DMS53 (cell line): ENCODE data around the gene ARHGAP28.
A peak's percentile ranks its signal among the peaks of the same experiment; 100 is the strongest.

ENCODE experiments used
- DNase-seq: peaks from one replicate; lab custom pipeline; 2025; lab: John Stamatoyannopoulos, UW

The ARHGAP28 gene

GRCh38 chr18:6733758-6734157 is 4.2 kb downstream of the ARHGAP28 start:
- DNase-seq, result no peak

DNA sequence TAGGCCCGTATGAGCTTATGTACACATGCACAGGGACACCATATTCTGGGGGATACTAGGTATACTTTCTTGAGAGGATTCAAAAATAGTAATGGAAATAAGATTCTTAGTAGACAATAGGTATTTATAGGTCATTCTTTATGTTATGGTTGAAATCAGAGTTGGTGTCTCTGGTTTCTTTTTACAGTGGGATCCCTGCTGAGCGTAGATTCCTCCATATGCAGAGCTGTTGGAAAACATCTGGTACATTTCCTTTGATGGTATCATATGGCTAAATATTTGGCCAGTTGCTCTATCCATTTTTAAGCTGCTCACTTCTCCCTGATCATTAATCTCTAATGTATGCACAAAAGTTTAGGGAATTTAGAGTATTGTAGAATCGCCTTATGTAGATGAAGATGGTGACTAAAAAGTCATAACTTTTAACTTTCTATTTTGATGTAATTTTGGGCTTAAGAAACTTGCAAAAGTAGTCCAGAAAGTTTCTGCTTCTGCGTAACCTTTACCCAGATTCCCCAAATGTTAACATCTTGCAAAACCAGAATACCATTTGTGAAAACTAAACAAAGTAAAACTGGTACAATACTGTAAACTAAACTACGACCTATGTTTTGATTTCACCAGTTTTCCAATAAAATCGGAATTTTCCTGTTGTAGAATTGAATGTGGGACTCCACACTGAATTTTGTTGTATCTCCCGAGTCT is 5.4 kb downstream of the ARHGAP28 start:
- DNase-seq, result no peak

DNA sequence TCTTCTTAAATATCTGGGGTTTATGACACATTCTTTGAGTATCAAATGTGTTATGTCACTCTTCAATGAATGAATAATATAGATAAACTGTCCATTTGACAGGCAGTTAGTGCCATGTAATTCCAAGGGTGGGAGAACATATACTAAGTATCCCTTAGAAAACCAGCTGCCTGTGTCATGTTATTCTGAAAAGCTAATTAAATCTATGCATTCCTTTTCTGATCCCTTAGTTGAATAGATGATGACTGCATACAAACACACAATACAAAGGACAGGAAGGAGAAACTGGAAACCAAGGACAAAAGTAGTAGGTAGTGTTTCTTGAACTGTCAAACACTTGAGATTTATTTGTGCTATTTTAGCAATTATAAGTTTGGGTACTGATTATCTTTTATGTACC is 8.3 kb downstream of the ARHGAP28 start:
- peak; percentile 51 for DNase-seq

DNA sequence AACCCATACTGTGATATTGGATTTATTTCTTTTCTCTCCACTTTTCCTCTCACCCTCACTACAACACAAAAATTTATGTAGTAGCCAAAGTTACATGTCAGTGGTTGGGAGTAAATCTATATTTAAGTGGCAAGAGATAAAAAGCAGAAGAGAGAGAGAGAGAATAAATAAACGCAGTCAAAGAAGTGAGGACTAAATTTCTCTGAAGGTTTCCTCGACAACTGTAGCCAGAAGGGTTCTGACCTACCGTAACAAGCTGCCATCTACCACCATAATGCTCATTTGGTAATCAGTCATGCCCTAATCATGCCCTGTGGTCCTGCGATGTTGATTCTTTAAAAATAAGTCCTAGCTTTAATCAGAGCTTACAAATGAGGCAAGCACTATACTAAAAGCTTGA is 9.1 kb downstream of the ARHGAP28 start:
- no peak for DNase-seq

DNA sequence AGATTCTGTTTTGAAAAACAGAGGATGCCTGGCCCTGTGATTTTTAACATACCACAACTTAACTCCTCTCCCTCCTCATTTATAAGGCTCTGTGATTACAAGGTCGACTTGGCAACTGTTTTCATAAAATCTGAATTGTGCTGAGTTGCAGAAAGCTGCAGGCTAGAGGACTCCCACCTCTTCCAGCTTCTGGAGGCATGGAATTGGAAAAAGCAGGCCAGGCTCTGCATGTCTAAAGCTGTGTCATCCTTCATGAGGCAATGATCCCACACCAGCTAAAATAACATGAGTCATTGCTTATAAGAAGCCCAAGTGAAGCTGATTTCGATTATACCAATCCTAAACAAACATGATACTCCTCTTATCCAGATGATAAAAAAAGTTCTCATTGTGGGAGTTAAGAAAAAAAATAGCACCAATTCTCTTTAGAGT is 11.7 kb downstream of the ARHGAP28 start:
- DNase-seq, result peak; percentile 84

- DNase-seq, result no peak
These were observed 12.3 kb downstream of the ARHGAP28 start for GRCh38 chr18:6741786-6742185.

- no peak for DNase-seq
These were observed 14.5 kb downstream of the ARHGAP28 start for GRCh38 chr18:6743999-6744398.

DNA sequence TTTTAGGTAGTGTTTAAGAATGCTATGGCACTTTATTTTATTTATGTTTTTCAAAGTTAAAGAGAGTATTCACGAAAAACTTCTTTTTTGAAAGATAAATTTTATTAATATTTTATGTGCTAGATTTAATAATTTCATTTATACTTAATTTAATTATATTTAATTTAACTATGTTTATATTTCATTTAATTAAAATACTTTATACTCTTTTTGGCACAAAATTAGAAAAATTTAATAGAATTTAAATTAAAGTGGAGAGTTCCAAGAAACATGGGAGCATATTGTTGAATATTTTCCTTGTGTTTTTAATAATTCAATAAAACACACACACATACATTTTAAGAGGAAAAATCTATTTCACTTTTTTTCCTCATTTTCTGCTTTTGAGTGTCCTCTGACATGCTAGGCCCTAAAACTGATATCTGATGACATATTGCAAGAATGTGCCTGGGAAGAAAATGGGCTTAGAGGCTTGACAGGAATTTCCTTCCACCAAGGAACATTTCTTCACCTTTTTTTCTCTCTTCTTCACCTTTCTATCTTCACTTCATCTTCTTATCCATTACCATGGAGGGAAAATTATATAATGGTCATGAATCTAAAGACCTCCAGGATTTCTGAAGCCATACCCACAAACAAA is 15.4 kb downstream of the ARHGAP28 start:
- DNase-seq, result no peak

DNA sequence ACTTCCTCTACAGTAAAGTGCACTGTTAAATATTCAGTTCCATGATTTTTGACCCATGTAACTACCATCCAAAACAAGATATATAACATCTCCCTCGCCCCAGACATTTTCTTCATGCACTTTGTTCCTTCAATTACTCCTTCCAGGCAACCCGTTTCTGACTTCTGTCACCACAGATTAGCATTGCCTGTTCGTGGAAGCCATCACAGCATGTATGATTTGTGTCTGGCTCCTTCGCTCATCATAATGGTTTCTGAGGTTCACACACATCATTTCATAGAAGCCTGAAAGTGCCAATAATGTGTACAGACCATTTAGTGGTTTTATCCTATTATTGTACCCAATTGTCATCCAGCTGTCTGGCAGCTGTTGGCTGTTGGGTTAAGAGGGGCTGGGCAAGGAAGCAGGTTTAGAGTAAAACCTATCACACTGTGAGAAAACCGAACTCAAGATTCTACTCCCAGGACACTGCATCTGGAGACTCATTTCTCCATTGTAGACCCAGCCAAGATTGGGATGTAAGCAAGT is 16.1 kb downstream of the ARHGAP28 start:
- DNase-seq, result no peak

GRCh38 chr18:6746386-6746960 is 17.0 kb downstream of the ARHGAP28 start:
- DNase-seq, result peak; percentile 48

DNA sequence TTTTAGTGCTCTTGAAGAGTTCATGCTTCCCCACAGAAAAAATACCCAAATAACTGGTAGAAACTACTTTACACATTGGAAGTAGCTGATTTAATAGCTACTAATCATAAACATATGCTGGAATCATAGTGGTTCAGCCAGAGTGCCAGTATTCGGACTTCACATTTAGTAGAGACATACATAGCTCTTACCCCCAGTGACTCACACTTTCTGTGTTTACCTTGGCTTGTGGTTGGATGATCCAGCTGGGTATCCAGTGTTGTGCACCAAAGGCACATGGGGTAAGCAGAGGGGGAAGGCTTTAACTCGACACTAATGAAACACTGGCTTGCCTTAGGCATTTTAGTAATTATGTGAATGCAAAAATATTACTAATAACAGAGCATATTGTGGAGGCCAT is 18.1 kb downstream of the ARHGAP28 start:
- DNase-seq, result peak; percentile 96

- DNase-seq, result no peak
These were observed 18.7 kb downstream of the ARHGAP28 start for GRCh38 chr18:6748241-6748640.

DNA sequence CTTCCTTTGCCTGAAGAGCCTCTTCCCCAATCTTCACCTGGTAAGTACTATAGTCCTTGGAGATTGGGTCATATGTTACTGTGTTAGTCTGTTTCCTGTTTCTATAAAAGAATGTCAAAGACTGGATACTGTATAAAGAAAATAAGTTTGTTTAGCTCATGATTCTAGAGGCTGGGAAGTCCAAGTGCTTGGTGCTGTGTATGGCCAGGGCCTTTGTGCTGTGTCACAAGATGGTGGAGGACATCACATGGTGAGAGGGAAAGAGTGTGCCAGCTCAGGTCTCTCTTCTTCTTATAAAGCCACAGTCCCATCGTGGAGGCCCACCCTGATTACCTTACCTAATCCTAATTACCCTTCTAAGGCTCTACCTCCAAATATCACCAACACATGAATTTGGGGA is 20.9 kb downstream of the ARHGAP28 start:
- DNase-seq, result no peak

GRCh38 chr18:6751222-6751621 is 21.7 kb downstream of the ARHGAP28 start:
- DNase-seq, result no peak

DNA sequence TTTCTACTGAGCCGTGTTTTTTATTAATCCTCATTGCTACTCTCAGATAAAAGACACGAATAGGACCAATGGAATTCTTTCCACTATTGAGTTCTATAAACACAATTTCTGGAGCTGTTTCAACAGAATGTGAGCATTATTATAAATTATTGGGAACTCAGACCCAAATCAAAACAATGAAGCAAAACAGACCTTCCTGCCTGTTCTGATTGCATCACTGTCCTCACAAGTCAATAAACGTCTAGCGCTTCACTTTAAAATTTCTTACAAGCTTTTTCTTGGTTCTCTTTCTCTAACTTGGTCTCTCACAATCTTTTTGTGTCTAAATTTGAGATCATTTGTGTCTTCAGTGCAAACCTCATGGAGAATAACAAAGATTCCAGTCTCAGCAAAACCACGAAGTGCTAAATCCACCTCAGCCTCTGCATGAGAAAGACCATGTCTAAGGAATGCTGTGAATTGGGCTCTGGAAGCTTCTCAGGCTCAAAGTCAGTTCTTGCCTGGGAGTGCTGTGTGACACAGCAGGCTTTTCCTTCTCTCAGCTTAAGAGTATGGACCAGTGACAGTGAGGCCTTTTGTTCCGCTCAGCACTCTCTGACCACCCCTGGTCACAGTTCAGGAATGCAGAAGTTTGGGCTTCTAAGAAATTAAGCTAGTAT is 22.8 kb downstream of the ARHGAP28 start:
- no peak for DNase-seq

DNA sequence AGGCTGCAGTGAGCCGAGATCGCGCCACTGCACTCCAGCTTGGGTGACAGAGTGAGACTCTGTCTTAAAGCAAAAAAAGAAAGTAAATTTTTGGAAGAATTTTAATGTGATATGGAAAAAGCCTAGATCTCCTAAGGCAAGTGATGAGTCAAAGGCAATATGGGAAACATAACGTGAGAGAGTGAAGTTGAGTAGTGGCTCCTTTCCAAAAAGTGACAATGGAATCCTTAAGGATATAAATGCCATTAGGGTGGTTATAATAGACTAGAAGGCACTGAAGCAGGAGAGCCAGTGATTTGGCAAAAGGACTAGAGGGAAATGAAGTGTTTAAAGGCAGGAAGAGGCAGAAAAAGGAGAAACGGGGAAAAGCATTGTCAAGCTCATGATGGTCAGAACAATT is 25.6 kb downstream of the ARHGAP28 start:
- DNase-seq, result no peak

DNA sequence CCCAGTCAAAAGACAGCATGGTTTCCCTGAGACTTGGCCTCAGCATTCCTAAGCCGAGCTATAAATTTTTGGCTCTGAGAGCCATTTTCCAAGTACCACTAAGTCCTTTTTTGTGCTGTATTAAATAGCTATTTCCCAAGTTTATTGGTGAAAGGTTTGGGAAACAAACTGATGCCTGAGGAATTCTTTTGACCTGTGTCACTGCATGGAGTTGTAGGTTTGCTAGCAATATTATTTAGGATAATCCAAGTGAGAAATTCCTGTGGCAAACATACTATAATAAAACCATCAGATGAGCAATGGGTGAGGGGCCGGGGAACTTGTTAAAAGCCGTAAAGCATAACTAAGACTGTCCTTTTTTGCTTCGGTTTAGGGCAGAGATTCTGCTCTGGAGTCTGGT is 28.4 kb downstream of the ARHGAP28 start:
- DNase-seq, result no peak

- DNase-seq, result no peak
These were observed 30.1 kb downstream of the ARHGAP28 start for GRCh38 chr18:6759579-6759978.

GRCh38 chr18:6763524-6763923 is 34.0 kb downstream of the ARHGAP28 start:
- no peak for DNase-seq

DNA sequence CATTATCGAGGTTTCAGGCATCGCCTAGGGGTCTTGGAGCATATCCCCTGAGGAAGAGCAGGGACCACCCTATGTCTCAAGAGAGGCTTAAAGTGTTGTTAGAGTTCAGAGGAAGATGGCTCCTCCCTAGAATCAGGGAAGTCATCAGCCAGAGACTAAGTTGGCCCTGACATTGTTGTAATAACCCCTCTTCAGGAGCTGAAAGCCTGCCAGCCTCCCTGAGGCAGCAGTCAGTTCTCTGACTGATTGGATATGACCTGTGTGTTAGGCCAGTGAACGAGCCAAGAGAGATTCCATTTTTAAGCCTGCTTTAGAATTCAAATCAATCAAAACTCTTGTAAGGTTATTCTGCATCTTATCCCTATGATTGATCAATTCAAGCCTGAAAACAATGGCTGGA is 34.9 kb downstream of the ARHGAP28 start:
- DNase-seq, result no peak

GRCh38 chr18:6773777-6774176 is 44.3 kb downstream of the ARHGAP28 start:
- DNase-seq, result no peak

DNA sequence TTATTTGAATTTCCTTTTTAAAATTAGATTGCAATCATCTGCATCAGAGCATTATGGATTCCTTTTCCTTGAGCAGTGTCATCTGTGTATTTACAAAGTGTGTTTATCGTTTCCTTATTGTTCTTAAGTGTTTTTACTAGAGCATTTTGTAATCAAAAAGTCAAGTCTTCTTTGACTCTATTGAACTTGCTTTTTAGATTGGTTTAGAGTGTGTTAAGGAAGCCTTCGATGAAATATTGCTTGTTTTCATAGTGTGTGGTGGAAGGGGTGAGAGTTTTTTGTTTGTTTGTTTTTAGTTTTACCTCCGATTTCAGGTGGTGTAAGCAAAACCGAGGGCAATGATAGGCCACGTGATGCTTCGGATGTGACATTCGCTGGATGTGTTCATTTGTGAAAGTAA is 45.7 kb downstream of the ARHGAP28 start:
- DNase-seq, result no peak

GRCh38 chr18:6775702-6776101 is 46.2 kb downstream of the ARHGAP28 start:
- no peak for DNase-seq
